Stomach (tissue), 4 donors: ENCODE results near the gene PRKCQ.

Experiments
- CTCF ChIP-seq, 7 experiments: fragments of 450-650 bp in 4 of 7; fragments of 200-600 bp in 3 of 7; sonication (generic) in 3 of 7; IDR thresholded peaks; one replicate each; pipeline ENCODE4 v1.5.1; 2016 to 2019; ENCODE audit warnings: antibody characterized with exemption in 7 of 7, control low read depth in 2 of 7, mild to moderate bottlenecking in 1 of 7
- EP300 ChIP-seq: sonication (generic); formaldehyde crosslinking; IDR thresholded peaks from one replicate; pipeline ENCODE4 v1.6.1; 2017; ENCODE audit warnings: antibody characterized with exemption
- POLR2A ChIP-seq, 4 donors: fragments of 450-650 bp; IDR thresholded peaks; one replicate each; pipeline ENCODE4 v1.6.1; 2016; ENCODE audit warnings: antibody characterized with exemption in 4 of 4, control low read depth in 2 of 4, mild to moderate bottlenecking in 1 of 4, moderate library complexity in 1 of 4
- POLR2AphosphoS5 ChIP-seq, 3 donors: sonication (generic); formaldehyde crosslinking; IDR thresholded peaks; one replicate each; pipeline ENCODE4 v1.6.1; 2016; ENCODE audit warnings: antibody characterized with exemption in 3 of 3

DNA sequence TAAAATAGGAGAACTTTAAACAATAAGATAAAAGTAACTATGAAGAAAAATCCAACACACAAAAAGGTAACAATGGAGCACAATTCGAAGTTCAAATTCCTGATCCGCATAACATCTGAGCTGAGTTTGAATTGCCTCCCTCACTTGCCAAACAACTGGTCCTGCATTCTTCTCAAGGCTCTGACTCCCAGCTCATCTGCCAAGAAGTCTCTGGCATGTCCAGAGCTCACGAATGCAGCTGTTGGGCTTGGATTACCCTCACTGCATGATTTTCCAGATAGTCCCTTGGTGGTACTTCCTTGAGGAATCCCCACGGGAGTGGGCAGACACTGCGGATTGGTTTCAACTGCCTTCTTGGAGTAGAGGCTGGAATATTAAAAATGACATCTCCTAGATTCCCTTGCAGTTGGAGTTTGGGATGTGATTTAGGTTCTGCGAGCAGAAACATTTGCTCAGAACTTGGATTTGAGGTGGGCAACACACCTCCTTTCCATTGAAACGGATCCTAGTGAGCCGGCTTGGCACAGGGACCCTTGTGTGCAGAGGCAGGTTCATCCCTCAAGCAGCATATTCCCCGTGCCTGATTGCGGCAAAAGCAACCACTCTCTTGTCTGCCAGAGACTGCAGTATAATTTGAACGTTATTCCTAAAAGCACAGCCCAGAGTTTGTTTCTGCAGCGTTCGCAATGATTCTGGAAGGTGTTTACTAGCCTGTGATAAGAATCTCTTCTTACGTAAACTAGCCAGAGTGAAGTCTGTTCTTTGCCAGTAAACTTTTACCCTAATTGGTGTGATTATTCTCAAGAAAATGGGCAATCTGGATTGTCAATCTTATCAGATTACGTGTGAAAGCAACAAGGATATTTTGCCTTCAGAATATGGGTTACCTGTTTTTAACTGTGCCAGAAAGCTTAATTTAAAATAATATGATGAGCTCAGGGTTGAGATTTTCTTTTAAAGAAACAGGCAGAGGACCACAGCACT lies 23.4 kb upstream of the PRKCQ start:
- no peak for TF ChIP-seq POLR2AphosphoS5 (IDR thresholded peaks at IDR 0.05)
- TF ChIP-seq CTCF (IDR thresholded peaks at IDR 0.05): no peak
- TF ChIP-seq POLR2A (IDR thresholded peaks at IDR 0.05): no peak
- no peak for TF ChIP-seq EP300
